Thyroid gland (tissue), 4 donors: ENCODE measurements around the gene SCLY.

Experiments used
- CTCF ChIP-seq, 6 experiments: fragments of 200-600 bp in 3 of 6; fragments of 450-650 bp in 3 of 6; sonication (generic) in 3 of 6; IDR thresholded peaks; one replicate each; pipeline ENCODE4 v1.5.1; 2016 to 2019; ENCODE audit warnings: antibody characterized with exemption in 6 of 6, mild to moderate bottlenecking in 2 of 6, inconsistent platforms in 1 of 6, moderate library complexity in 1 of 6
- POLR2A ChIP-seq, 2 donors: fragments of 450-650 bp; IDR thresholded peaks; one replicate each; pipeline ENCODE4 v1.6.1; 2017; ENCODE audit warnings: antibody characterized with exemption in 2 of 2, mild to moderate bottlenecking in 2 of 2, moderate library complexity in 1 of 2

- TF ChIP-seq POLR2A (IDR thresholded peaks at IDR 0.05) = no peak
- TF ChIP-seq CTCF (IDR thresholded peaks at IDR 0.05) = no peak
Measured at GRCh38 chr2:238117199-238118154, 56.7 kb downstream of the SCLY start.
